GM19351 (cell line): ENCODE data around the gene ADAMTS6.
"Not testable (repeated sequence)": the region's sequence is repeated elsewhere in the genome, so short reads cannot be mapped to it uniquely, and the experiment has no call there.

Source experiments
- ATAC-seq: cut with Tn5 transposase; IDR thresholded peaks from one replicate; pipeline ENCODE4 v1.9.1; 2021; ENCODE audit warnings: mild to moderate bottlenecking, moderate library complexity; ENCODE audit not compliant: unreplicated experiment

The ADAMTS6 gene

GRCh38 chr5:65203746-65204145, 278.0 kb downstream of the ADAMTS6 start:
- ATAC-seq, result no peak

DNA sequence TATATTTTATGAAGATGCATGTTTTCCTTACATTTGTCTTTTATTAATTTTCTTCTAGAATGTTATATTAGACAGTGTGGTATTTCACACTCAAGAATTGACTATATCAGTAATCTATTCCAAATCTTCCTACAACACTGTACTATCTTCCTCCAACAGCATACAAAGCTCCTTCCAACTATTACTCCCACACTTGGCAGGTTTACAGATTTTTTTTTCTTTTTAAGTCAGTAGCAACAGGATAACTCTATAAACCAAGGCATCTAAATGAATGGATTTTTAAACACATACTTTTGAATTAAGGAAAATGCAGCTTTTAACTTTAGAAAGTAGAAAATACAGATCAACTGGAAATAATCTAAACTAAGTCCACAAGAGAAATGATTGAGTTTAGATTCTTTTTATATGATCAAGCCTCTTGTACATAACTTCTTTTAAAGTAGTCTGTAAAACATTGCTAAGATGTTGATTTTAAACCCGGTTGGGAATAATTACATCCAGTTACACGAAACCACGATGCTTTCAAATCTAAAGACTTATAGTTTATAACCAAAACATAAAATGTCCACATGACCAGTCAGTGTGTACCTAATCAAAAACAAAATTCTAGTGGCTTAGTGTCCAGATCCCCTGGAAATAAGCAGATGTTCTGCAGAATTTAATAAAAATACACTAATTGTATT, 281.6 kb downstream of the ADAMTS6 start:
- no peak for ATAC-seq

DNA sequence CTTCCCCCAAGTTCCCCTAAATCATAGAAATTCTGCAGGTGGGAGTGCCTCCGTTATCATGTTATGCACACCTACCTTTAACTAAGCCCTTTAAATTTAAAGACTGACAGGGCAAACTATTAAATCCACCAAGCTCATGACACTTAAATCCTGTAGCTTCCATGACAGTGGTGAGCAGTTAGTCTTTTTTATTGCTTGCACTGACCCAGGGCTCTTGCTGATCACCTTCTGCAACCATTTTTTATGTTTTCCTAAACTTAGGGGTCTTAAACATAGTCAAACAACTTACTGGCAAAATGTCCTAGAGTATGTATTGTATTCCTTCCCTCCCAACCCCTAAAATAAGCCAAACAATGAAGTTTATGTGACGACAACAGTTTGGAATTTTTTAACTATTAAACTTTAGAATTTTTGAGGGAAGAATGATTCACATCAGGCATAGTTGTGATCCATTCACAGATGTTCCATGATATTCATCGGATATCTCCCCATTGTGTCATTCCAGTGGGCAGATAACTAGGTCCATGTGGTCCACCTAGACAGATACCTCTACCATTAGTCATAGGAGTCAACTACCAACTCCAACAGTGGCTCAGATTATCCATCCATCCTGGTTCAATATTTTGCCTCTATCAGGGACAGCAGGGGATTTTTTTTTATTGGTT, 283.1 kb downstream of the ADAMTS6 start:
- ATAC-seq, result no peak

- ATAC-seq, result no peak
Observed at GRCh38 chr5:65197531-65198455, 283.9 kb downstream of the ADAMTS6 start.

GRCh38 chr5:65194871-65195270, 286.8 kb downstream of the ADAMTS6 start:
- ATAC-seq, result no peak

- ATAC-seq, result no peak
Observed at GRCh38 chr5:65192331-65192730, 289.4 kb downstream of the ADAMTS6 start.

- ATAC-seq, result no peak
Observed at GRCh38 chr5:65191554-65192135, 290.1 kb downstream of the ADAMTS6 start.

GRCh38 chr5:65190328-65191053, 291.2 kb downstream of the ADAMTS6 start:
- peak; percentile 85 for ATAC-seq

DNA sequence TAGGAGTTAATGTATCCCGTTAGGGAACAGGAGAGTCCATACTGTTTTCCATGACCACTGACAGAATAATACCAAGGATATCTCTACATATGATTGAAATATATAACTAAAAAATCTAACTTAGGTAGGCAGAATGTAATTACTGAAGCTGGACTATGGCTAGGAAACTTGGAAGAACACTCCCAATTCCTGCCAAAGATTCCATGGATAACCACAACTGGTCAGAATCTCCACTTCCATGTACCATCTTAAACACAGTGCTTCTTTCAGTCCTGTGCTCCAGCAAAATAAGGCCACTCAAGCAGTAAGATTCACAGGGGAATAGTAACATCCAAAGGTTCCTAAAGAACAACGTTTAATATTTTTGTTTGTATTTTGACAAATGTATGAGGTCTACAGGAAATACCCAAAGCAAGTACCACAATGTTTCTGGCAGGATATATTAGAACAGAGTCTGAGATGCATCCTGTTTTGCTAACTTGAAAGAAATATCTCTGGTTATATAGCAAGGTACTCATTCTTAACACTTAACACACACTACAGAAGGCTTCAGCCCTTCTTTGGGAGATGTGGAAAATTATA, 295.0 kb downstream of the ADAMTS6 start:
- ATAC-seq, result no peak

DNA sequence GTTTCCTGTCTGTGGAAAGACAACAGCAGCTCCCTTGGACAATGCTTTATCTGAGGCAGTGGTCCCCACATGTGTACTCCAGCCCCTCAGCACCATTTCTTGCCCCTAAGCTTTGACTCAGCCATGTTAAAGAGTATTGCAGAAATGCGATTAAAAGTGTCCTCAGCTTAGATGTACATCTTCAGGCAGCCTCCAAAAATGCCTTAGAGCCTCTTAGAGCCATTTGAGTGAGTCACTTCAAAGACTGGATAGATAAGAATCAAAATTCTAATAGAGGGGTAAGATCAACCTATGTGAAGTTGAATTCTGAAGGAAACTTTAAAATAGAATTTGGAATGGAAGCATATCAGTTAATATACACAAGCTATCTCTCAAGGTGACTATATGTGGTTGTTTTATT, 296.3 kb downstream of the ADAMTS6 start:
- no peak for ATAC-seq

DNA sequence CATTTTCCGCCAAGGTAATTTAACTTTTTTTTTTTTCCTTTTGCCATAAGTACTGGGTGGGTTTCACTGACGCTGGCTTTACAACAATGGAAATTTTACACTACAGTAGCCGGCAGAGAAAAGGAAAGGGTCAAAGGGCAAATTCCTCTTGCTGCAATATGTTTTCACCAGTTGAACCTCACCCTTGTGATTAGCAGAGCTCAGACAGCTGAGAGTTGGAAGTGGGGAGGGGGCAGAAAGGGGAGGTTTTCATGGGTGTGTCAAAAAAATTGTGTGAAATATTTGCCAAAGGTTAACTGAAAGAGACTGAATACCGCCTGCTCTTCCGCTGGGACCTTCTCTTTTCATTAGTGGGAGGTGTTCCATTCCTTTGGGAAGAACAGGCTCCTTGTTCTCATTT, 296.9 kb downstream of the ADAMTS6 start:
- ATAC-seq, result no peak

- not testable (repeated sequence) for ATAC-seq
Observed at GRCh38 chr5:65174231-65174630, 307.5 kb downstream of the ADAMTS6 start.

DNA sequence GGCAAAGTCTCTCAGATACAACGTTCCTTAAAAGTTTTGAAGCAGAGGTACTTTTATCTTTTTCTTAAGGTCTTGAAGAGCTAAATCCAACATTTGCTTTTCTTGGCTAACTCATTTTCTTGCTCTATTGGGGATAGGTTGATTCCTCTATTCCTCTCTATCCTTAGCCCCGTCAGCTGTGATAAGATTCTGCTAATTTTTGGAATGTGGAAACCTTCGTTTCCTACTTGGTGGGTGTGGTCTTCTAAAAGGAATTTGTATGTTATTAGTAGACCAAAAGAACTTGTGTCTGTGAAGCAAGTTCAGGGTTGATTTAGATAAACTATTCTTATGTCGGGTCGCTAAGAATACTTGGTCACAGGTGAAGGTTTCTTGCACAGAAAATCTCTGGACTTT, 308.6 kb downstream of the ADAMTS6 start:
- no peak for ATAC-seq

- ATAC-seq, result peak; percentile 100
Observed at GRCh38 chr5:65172486-65173129, 309.1 kb downstream of the ADAMTS6 start.

DNA sequence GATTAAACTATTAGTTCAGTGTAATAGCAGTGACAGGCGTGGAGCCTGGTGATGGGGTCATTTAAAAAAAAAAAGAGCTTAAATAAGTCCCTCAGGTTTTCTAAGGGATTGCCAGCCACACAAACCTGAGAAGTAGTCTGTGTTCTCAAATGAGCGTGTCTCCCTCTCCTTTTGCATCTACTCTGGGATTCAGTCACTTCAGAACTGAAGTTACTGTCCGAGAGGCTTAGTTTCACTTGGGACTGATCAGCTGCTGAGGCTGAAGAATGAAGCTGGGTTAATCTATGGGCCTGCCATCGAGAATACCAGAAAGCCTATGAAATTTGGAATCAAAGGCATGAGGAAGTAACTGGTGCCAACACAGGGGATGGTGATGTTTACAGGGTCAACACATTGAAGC, 310.1 kb downstream of the ADAMTS6 start:
- peak; percentile 44 for ATAC-seq

DNA sequence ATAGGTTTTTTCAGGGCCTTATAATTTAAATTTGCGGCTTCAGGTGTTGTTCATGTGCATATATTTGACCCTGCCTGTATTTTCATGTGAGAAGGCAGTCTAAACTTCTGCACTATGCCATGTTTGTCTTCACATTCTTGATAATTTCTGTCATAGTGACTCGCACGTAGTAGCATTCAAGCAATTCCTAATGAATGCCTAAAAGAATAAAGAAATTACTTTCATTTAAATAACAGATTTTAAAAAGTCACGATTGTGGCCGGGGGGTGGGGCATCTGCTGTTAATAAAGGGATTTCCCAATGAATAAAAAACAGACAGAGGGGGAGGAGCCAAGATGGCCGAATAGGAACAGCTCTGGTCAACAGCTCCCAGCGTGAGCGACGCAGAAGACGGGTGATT, 318.0 kb downstream of the ADAMTS6 start:
- no peak for ATAC-seq

GRCh38 chr5:65161655-65162054, 320.1 kb downstream of the ADAMTS6 start:
- no peak for ATAC-seq

DNA sequence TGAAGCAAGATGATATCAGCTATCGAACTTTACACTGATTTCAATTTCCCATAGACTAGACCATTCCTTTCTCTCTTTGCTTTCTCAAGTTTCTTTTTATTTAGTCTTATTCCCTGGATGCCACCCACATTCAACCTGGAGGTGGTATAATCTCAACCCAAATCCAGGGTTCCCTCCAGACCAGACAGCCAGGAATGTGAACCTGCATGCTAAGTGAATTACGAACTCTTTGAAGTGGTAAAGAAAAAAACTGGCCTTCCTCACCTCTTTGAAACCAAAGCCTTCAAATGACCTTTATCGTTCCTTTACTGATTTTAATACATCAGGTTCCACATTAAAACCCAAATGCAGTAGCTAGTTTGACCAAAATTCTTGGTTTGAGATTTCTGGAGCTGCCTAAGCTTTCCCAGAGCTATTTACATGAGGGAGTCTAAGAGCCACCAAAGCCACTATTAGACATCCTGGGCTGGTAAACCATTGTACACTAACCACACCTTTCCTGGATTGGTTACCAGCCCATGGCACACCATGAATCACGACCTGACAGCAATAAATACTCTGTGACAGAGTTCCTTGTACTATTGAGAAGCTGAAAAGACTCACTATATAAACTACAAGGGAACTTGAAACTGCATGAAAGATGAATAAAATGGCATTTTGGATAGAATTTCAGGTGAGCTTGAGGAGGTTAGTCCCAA, 323.7 kb downstream of the ADAMTS6 start:
- no peak for ATAC-seq

GRCh38 chr5:65156933-65157332, 324.8 kb downstream of the ADAMTS6 start:
- no peak for ATAC-seq
